ENCODE measurements around the gene AGGF1.
A peak's percentile ranks its signal among the peaks of the same experiment; 100 is the strongest.
"Not testable (repeated sequence)": the region's sequence is repeated elsewhere in the genome, so short reads cannot be mapped to it uniquely, and the experiment has no call there.

Gene AGGF1

GRCh38 chr5:77066184-77066583 is 36.0 kb downstream of the AGGF1 start:
- H3K27ac ChIP-seq: no peak overlapping the region
- no peak for DNase-seq (ENCODE audit: low spot score)
- CTCF ChIA-PET: interaction anchor here (0.9 kb wide), 1 partner anchor 1959 kb away, joined by 3 read pairs; no protein-coding TSS in a partner anchor
- POLR2A ChIA-PET (ENCODE audit: low non-redundant PET): no interaction called here
- TF ChIP-seq CTCF (conservative IDR thresholded peaks at IDR 0.05; ENCODE audit: low read depth): no peak

DNA sequence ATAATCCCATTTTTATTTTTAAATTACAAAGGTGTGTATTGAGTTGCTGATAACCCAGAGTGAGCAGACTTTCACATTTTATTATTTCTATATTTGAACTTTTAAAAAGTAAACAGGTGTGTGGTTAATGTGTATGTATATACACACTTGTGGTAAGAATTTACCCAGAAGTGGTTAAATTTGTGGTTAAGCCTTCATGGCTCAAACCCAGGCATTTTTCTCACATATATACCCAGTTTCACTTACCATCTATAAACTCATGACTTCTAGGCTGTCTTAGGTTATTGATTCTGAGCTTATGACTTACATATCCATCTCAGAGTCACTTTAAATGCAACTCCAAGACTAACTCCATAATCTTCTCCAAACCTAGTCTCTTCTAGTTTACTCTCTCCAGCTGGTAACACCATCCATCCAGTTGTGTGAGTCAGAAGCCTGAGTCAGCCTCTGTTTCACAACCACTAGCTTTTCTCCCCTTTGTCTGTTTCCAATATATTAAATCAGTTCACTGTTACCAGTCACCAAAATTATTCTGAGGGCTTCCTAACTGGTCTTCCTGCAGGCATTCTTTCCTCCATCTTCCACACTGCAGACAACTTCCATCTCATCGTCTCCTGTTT is 36.7 kb downstream of the AGGF1 start:
- ChIA-PET CTCF (interaction anchor here (0.9 kb wide), 1 partner anchor 1958 kb away, joined by 3 read pairs; no protein-coding TSS in a partner anchor), POLR2A (ENCODE audit: low non-redundant PET) (no interaction called here)
- no peak for TF ChIP-seq CTCF (conservative IDR thresholded peaks at IDR 0.05; ENCODE audit: low read depth)
- H3K27ac ChIP-seq: no peak overlapping the region
- DNase-seq (ENCODE audit: low spot score): no peak

- POLR2A ChIA-PET (ENCODE audit: low non-redundant PET): no interaction called here
- no peak for DNase-seq (ENCODE audit: low spot score)
- no peak for TF ChIP-seq CTCF (conservative IDR thresholded peaks at IDR 0.05; ENCODE audit: low read depth)
- H3K27ac ChIP-seq: no peak overlapping the region
- CTCF ChIA-PET: no interaction called here
Observed at GRCh38 chr5:77073667-77074066, 43.5 kb downstream of the AGGF1 start.

DNA sequence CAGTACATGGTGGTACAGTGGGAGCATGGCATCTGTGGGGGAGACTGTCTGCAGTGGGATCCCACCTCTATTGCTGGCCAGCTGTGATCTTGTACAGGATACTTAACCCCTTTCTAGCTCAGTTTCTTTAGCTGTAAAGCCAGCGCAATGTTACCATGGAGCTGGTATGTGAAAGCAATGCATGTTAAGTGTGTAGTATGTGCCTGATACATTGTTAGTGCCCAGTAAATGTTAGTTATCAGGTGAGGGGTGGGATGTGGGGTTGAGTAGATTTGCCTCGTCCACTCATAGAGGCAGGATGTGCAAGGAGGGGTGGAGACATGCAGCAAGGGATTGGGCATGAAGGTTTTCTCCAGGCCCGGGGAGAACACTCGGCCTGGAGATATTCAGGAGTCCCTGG is 44.5 kb downstream of the AGGF1 start:
- no peak for TF ChIP-seq CTCF (conservative IDR thresholded peaks at IDR 0.05; ENCODE audit: low read depth)
- ChIA-PET CTCF (no interaction called here), POLR2A (ENCODE audit: low non-redundant PET) (no interaction called here)
- DNase-seq (ENCODE audit: low spot score): no peak
- no peak overlapping the region for H3K27ac ChIP-seq

DNA sequence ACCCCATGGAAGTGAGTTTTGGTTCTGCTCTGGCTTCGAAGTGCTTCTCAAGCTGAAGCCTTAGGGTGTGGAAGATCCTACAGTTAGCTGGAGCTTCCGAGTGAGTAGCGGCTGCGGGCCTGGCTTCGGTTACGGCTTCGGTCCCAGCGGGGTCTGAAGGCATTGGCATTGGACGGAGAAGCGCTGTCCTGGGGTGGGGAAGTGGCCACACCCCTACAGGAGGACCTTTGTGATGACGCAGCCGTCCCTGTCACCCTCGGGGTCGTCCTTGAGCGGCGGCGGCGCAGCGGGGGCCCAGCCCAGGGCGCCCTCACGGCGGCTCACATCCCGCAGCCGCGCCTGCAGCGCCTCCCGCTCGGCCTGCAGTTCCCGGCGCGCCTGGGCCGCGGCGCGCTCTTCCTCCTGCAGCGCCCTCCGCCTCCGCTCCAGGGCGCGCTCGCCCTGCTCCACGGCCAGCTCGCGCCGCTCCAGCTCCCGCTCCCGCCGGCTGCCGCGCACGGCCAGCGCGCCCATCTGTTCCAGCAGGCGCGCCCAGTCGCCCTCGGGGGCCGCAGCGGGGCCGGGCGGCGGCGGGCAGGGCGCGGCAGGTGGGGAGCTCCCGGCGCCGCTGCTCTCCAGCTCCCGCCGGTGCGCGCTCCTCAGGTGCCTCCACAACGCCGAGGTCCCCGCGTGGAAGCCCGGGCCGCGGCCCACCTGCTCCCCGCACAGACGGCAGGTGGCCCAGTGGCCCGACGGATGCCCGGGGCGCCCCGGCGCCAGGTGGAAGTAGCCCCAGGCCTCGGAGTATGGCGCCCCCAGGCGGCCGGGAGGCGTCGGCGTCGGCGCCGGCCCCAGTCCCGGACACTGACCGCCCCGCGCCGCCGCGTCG is 47.0 kb downstream of the AGGF1 start:
- no peak overlapping the region for H3K27ac ChIP-seq
- ChIA-PET CTCF (interaction anchor here (0.6 to 2.0 kb wide), 16 partner anchors 9 to 1788 kb away, joined by 3 to 18 read pairs (median 4); partner anchors contain the start of genes WDR41 and ZBED3), POLR2A (ENCODE audit: low non-redundant PET) (no interaction called here)
- DNase-seq (ENCODE audit: low spot score): peak; percentile 57
- TF ChIP-seq CTCF (conservative IDR thresholded peaks at IDR 0.05; ENCODE audit: low read depth): peak; percentile 74

DNA sequence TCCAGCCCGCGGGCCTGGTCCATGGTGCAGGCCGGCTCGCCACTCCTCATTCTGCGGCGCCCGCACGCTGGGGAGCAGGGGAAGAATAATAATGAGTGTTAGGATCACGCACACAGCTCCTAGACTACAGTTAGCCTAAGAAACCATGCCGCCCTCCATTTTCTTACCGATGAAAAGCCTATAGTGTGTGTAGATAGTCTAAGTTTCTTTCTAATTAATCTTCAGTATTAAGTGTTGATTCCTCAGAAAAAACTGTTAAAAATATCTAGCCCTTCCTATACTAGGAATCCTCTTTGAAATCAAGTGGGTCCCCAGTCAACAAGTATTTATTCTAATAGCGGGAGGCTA is 47.6 kb downstream of the AGGF1 start:
- POLR2A ChIA-PET (ENCODE audit: low non-redundant PET): no interaction called here
- CTCF ChIA-PET: interaction anchor here (0.6 to 2.0 kb wide), 13 partner anchors 8 to 1789 kb away, joined by 3 to 18 read pairs (median 4); partner anchors contain the start of genes WDR41 and ZBED3
- no peak for DNase-seq (ENCODE audit: low spot score)
- peak; percentile 17; the same call in 1 of the 2 replicates for TF ChIP-seq CTCF (conservative IDR thresholded peaks at IDR 0.05; ENCODE audit: low read depth)
- no peak overlapping the region for H3K27ac ChIP-seq

DNA sequence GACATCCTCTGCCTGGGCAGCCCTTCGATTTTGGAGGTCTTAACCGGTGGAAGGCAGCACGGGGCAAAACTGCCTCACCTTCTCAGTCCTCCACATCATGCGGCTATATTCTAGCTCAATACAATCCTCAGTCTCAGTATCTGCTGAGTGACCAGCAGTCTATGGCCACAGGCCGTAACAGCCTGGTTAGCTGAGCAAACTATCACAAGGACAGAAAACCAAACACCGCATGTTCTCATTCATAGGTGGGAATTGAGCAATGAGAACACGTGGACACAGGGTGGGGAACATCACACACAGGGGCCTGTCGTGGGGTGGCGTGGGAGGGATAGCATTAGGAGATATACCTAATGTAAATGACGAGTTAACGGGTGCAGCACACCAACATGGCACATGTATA is 50.3 kb downstream of the AGGF1 start:
- CTCF ChIA-PET; DNase-seq (ENCODE audit: low spot score); H3K27ac ChIP-seq: not testable (repeated sequence)
- POLR2A ChIA-PET (ENCODE audit: low non-redundant PET): interaction anchor here (0.6 kb wide), 1 partner anchor 580 kb away, joined by 3 read pairs; no protein-coding TSS in a partner anchor
